Stimulated activated CD8-positive, alpha-beta memory T cell treated with anti-CD3 and anti-CD28 coated beads, Interleukin-2, amount 100 ng/mL, for 1 hour (primary cell): ENCODE measurements around the gene DNAI2.

Experiments
- DNase-seq, 2 donors: peaks; one replicate each; pipeline ENCODE4 v3.0.0-alpha.2; 2020; ENCODE audit warnings: low read depth in 2 of 2

DNAI2 gene

DNA sequence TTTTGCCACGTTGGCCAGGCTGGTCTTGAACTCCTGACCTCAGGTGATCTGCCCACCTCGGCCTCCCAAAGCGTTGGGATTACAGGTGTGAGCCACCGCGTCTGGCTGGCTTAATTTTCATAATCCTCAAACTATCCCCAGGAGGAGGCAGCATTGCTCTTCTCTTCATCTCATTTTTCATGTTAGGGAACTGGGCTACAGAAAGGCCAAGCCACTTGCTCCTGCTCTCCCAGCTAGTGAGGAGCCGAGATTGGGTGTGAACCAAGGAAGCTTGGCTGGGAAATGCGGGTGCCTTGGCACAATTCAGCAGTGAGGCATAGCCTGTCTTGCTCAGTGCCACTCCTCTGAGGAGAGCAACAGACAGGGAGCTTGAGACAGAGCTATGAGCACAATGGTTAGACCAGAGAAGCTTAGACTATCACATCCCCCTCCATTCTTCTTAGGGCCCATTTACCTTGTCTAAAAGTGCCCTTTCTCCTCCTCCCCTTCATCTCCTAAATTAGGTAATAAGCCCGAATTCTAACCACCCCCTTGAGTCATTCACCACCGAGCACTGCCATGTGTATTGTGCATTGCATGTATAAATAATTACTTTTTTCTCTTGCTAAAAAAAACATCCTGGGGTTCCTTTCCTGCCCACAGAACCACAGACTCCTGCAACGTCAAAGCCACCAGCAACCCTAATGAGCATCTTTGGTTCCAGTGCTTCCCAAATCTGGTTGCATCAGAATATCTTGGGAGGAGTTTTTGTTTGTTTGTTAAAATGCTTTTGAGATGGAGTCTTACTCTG is 32.0 kb downstream of the DNAI2 start:
- no peak for DNase-seq

DNA sequence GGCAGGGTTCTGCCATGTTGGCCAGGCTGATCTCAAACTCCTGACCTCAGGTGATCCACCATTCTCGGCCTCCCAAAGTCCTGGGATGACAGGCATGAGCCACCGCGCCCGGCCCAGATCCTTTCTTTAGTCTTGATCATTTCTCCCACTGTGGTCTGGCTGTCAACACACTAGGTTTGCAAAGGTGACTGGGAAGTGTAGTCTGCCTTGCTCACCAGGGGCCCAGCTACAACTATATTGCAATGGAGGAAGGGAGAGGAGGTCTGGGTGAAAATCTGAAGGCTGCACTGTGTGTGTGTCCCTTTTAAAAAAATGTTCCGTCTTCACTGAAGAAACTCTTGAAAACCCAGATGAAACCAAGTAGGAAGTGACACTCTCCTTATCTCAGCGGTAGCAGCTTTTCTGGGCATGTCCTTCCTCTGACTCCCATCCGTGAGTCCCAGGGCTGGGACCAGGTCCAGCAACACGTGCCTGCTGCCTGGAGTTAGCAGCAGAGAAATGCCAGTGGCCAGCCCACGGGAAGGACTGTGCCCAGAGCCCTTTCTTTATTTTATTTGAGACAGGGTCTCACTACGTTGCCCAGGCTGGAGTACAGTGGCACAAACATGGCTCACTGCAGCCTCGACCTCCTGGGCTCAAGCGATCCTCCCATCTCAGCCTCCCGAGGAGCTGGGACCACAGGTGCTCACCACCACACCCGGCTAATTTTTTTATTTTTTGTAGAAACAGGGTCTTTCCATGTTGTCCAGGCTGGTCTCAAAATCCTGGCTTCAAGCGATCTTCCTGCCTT is 34.1 kb downstream of the DNAI2 start:
- DNase-seq = no peak

DNA sequence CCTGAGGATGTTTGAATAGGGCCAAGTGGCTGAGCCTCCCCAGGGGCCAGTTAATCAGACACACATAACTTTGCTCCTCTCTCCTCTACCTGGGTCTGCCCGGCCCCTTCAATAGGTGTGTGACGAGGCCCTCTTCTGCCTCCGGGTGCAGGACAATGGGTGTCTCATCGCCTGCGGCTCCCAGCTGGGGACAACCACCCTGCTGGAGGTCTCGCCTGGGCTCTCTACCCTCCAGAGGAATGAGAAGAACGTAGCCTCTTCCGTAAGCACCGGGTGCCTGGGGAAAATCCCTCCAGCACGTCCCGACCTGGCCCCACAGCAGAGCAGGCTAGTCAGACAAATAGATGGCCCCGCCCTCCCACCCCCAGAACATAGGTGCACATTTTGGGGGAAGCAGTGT is 35.9 kb downstream of the DNAI2 start:
- DNase-seq = no peak

DNA sequence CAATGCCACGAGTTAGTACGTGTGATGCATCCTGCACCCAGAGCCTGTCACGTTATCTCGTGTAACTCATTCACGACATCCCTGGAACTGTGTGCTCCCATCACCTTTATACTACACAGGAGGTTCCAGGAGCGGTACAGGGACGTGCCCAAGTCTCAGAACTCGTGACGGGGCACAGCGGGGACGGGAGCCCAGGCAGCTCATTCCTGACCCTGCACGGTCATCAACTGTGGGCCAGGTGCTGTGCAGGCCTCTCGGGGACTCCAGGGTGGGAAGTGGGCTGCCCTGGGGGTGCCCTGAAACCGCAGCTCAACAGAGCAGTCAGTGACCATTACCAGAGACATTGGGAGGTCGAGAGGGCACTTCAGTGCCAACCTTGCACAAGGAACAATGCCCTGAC is 40.8 kb downstream of the DNAI2 start:
- no peak for DNase-seq

DNA sequence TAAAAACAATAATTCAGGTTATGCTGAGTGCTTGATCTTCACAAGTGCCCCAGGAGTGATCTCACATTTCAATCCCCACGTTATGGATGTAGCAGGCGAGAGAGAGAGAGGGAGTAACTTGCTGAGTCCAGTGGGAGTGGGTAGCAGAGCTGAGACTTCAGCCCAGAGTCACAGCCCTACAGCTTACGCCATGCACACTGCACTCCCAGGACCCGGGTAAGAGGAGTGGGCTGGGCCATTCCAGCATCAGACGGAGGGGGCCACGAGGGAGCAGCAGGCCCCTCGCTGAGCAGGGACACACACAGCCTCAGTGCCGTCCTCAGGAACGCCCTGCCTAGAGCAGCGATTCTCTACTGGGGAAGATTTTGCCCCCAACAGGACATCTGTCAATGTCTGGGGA is 42.2 kb downstream of the DNAI2 start:
- no peak for DNase-seq

DNA sequence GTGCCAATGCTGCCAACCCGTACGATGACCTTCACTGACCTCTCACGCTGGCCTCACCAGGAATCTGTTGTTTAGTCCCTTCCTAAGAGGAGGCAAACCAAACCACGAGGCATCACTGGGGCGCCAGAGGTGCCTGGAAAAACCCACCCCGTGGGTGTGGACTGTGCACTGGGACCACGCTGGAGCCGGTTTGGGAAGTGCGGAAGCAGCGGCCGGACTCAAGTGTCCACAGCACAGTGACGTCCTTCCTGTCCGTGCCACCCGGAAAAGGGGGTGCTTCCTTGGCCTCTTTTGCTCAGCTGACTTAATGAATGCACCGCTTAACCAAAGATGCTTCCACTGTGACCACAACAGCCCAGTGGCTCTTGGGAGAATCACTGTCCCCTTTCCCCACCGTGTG is 43.0 kb downstream of the DNAI2 start:
- DNase-seq = no peak

DNA sequence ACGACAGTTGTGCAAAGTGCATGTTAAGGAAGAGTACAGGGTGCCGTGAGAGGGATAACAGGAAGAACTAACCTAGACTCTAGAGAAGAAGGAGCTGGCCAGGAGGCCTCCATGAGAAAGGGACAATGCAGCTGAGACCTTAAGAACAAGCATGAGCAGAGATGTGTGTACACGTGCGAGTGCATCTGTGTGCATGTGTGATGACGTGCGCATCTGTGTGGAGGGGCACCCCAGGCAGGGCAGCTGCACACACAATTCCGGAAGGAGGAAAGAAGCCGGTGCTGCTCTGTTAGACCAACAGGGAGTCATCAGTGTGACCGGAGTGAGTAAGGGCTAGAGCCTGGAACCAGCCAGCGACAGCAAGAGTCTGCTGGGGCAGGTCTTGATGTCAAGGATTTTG is 44.4 kb downstream of the DNAI2 start:
- DNase-seq = no peak

DNA sequence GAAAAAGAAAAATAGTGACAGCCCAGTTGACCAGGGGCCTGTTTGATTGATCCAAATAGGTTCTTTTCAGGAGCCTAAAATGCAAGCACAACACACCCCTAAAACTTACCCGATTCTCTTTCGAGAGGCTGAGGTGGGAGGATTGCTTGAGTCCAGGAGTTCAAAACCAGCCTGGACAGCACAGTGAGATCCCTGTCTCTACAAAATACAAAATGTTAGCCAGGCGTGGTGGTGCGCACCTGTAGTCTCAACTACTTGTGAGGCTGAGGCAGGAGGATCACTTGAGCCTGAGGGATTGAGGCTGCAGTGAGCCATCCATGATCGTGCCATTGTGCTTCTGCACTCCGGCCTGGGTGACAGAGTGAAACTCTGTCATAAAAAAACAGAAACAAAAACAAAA is 50.5 kb downstream of the DNAI2 start:
- no peak for DNase-seq

DNA sequence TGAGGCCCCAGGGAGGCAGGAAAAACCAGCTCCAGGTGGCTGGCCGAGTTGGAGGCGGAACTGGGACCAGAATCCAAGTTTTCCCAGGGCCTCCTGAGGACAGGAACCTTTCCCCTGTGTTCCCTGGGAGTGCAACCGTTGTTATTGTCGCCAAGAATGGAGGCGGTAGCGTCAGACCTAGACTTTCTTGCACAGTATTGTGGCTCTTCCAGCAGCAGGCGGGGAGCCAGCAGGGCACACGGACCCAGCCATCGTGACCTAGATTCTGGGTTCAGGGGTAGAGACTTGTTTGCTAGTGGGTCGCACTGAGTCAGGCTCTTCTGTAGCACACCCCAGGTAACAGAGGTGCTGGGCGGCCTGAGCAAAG is 51.3 kb downstream of the DNAI2 start:
- DNase-seq = no peak

DNA sequence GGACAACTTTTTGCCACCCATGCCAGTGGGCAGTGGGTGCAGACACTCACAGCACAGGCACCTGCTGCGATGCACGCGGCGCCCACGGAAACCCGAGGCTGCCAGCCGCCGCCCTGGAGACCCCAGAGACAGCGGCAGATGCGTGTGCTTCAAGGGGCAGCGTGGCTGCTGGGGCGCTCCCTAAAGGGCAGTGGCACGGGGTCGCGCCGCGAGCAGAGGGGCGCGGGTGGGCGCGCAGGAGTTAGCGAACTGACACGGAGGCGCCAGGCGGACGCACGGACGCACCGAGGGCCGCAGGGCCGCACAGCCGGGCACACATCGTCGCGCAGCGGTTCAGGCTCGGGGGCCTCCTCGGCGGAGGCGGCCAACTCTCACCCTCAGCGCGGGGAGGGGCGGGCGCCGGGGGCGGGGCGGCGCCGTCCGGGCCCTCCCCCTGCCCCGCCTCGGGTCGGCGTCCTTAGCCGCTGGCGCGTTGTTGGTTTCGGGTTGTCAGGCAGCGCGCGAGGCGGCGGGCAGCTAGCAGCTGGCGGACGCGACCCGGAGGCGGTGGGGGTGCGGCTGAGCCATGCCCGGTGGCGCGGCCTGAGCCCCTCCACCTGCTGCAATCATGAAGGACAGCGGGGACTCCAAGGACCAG is 51.8 kb downstream of the DNAI2 start, which contains the start of gene KIF19:
Gene KIF19 (plus strand): TSS at position 484 of the 637 bp plus-strand sequence. CDS start 124 bp downstream, at position 608.
- DNase-seq = peak; percentile 9 to 16

DNA sequence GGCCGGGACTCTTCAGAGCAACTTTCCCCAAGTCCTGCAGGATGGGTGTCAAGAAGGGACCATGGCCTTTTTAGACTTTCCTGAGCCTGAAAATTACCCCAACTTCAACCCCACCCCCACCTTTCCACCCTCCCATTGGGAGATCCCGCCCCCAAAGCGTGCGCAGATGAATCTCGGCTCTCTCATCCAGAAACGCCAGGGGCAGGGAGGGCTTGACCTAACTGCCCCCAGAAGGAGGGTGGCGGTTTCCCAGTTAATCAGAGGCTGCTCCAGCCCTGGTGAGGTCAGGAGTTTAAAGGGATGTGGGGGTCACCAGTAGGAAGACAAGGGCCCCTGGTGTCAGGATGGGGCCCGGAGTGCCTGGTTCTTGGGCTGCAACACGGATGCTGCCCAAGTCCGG is 52.5 kb downstream of the DNAI2 start:
- no peak for DNase-seq

DNA sequence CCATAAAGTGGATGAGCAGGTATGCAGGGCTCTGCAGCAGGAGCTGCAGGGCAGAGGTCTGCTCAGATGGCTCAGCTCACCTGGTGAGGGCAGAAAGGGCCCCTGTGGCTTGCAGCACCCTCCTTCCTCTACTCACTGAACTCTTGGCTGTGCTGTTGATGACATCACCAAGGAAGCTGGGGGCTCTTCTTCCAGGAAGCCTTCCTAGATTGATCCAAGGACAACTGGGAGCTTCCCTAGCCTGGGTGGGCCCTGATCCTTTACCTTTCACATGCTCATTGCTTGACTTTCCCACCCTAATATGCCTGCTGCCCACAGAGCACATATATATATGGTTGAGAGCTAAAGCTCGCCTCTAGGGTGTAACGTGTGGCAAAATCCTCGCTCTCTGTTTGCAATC is 54.5 kb downstream of the DNAI2 start:
- DNase-seq = no peak

DNA sequence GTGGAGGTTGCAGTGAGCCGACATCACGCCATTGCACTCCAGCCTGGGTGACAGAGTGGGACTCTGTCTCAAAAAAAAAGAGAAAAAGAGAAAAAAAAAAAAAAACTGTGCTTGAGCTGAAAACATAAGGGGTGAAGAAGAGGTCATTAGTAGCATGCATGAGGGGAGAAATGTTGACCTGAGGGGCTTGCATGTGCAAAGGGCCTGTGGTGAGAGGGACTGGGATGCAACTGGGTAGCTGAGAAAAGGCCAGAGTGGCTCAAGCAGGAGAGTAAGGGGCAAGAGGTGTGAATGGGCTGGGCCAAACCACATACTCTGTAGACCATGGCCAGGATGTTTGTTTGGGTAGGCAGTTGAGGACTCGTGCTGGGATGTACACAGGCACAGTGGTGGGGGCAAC is 55.3 kb downstream of the DNAI2 start:
- no peak for DNase-seq

DNA sequence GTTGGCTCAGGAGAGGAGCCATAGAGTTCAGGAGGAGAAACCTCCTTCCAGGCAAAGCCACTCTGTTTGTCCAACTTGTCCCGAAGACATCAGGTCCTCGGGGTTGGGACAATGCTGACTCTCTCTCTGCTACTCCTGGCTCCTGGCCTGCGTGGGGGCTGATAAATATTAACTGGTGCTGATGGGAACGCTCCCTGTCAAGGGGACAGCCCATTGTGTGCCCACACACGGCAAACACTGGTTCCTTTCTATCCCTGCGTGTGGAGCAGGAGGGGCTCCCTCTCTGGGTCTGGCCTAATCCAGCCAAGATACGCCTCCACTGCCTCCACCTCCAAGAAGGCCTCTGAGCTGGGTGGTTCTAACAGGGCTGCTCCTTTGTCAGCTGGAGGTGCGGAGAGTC is 56.4 kb downstream of the DNAI2 start:
- DNase-seq = no peak

DNA sequence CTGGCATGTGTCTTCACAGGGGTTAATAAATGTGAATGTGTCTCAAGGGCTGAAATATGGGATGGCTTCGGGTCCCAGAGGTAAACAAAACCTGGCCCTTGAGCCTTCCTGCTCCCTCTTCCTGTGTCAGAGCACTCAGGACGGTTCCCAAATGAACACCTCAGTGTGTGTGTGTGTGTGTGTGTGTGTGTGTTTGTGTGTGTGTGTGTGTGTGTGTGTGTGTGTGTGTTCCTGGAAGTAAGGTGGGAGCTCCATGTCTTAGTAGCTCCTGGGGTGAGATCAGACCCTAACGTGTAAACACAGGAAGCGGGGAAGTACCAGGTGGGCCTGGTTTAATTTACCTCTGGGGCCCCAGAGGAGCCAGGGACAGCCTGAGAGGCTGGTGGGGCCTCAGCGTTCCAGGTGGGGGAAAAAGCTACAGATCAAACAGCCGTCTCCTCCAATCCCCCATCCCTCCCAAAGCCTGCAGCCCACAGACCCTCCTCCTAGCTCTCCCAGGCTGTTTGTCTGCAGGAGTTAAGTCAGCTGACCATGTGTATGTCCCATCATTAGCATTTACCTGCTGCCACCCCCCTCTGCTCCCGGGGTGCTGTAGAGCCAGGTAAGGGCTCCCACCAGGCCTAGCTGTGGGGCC is 58.1 kb downstream of the DNAI2 start:
- no peak for DNase-seq

DNA sequence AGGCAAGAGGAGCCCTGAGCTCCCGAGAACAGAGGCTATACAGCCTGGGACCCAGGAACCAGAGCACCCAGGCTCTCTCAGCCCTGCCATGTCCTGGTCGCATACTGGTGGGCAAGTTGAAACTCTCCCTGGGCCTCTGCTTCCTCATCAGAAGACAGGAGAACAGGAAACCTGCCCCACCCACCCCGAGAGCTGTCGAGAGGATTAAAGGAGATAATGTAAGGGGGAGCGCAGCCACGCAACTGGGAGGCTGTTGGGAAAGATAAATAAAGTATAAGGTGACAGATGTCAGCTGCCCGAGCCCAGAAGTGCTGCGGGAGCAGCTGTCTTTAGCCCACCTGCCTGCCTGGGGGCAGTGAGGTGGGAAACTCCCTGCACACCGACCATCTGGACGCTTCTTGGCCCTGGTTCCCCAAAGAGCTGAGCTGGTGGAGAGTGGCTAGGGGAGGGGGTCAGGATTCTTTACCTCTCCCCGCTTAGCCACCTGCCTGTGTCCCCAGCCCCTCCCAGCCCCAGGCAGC is 58.8 kb downstream of the DNAI2 start:
- DNase-seq = no peak

DNA sequence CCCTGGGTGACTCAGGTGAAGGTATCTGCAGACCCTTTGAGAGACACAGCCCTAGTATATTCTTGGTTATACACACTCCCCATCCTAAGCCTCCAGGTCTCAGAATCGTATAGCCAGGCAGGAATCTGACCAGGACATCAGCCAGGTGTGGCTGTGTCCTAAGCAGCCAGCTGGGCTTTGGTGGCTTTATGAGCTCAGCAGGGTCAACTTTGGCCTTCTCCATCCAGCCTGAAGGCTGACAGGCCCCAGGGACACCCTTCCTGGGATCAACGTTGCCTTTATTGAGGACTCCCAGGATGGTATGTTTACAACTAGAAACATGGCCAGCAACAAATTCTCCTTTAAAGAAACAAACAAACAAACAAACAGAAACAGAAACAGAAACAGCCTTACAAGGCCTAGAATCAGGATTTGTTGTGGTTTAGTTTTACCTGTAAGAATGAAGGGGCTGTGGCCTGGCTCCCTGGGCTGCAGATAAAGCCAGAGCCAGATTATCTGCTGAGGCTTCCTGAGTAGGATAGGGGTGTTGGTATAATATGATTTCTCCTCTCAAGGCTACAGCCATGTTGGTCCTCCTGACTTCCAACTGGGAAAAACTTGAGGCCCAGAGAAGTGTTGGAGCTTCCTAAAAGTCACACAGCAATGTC is 60.5 kb downstream of the DNAI2 start:
- DNase-seq = no peak

DNA sequence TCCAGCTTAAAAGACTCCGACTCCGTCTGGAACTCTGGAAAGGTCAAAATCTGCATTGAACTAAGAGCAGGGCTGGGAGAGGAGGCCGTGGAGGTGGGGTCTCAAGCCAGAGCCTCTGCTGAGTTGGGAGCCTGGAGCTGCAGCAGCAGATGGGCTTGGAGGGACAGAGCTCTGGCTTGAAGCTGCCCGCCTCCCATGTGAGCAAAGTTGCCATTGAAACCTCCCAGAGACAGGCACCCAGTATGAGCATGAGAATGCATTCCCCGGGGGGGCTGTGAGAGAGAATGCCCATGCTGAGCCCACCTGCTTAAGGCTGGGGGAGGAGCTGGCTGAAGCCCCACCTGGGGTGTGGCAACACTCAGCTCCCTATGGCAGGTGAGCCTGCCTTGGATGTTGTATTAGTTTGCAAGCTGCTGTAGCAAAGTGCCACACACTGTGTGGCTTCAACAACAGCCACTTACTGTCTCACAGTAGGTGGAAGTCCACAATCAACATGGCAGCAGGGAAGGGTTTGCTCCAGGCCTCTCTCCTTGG is 61.6 kb downstream of the DNAI2 start:
- no peak for DNase-seq

DNA sequence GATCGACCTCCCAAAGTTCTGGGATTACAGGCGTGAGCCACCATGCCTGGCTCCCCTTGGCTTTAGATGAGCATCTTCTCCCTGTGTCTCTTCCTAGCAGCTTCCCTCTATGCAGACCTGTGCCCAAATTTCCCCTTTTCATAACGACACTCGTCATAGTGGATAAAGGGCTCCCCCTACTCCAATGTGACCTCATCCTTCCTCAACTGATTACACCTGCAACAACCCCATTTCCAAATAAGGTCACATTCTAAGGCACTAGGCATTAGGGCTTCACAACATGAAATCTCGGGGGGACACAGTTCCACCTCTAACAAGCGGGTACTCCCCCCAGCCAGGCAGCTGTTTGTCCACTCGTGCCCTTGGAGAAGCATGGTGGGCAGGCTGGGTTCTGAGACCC is 62.3 kb downstream of the DNAI2 start:
- DNase-seq = no peak

DNA sequence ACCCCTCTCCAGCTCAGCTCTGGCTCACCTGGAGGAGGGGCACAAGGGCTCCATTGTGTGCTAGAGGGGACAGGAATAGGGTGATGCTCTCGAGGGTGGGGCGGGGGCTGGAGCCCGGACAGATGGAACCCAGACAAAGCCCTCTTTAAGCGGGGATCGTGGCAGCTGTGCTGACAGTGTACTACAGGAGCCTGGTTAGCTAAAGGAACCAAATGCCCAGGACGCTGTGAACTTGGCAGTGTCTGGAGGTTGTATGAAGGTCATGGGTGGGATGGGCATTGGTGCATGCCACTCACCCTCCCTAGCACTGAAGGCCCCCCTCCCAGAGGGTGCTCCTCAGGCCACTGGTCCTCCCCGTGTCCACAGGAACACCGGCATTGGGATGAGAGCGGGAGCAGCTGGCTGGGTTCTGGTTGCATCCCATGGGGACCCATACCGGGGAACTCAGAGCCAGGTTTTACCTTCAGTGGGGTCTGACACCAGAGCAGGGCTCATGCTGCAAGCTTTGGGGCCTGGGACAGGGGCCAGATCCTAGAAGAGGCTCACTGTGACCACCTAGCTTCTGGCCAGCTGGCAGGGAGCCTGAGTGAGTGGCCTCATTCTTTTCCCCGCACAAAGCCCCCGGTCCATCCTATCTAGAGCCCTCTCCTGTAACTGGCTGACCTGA is 63.9 kb downstream of the DNAI2 start:
- DNase-seq = no peak
